Esophagus muscularis mucosa (tissue), 3 donors: Measurements from ENCODE around the gene TMEM263.

Source experiments
- CTCF ChIP-seq, 3 experiments: fragments of 200-600 bp in 2 of 3; fragments of 450-650 bp in 1 of 3; sonication (generic) in 2 of 3; IDR thresholded peaks; one replicate each; pipeline ENCODE4 v1.5.1; 2017 to 2019; ENCODE audit warnings: antibody characterized with exemption in 3 of 3, mild to moderate bottlenecking in 2 of 3, moderate library complexity in 1 of 3
- POLR2A ChIP-seq: fragments of 450-650 bp; IDR thresholded peaks from one replicate; pipeline ENCODE4 v1.6.1; 2017; ENCODE audit warnings: antibody characterized with exemption, moderate library complexity, mild to moderate bottlenecking, low read depth
- POLR2AphosphoS5 ChIP-seq, 2 donors: sonication (generic); formaldehyde crosslinking; IDR thresholded peaks; one replicate each; pipeline ENCODE4 v1.6.1; 2017; ENCODE audit warnings: antibody characterized with exemption in 2 of 2

- TF ChIP-seq CTCF (IDR thresholded peaks at IDR 0.05) (no peak), POLR2AphosphoS5 (IDR thresholded peaks at IDR 0.05) (no peak), POLR2A (no peak)
These were observed 37.0 kb upstream of the TMEM263 start for GRCh38 chr12:106918746-106919145.
